Measurements from ENCODE around the gene TDRD10.

DNA sequence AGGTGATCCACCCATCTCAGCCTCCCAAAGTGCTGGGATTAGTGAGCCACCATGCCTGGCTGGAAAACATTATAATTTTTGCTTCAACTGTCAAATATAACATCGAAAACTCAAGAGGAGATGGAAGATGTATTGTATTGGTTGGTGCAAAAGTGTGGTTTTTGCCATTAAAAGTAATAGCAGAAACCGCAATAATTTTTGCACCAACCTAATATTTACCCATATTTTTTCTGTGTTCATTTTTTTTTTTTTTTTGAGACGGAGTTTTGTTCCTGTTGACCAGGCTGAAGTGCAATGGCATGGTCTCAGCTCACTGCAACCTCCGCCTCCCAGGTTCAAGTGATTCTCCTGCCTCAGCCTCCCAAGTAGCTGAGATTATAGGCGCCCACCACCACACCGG lies 27.3 kb downstream of the TDRD10 start:
- TF ChIP-seq, protein P1, sequence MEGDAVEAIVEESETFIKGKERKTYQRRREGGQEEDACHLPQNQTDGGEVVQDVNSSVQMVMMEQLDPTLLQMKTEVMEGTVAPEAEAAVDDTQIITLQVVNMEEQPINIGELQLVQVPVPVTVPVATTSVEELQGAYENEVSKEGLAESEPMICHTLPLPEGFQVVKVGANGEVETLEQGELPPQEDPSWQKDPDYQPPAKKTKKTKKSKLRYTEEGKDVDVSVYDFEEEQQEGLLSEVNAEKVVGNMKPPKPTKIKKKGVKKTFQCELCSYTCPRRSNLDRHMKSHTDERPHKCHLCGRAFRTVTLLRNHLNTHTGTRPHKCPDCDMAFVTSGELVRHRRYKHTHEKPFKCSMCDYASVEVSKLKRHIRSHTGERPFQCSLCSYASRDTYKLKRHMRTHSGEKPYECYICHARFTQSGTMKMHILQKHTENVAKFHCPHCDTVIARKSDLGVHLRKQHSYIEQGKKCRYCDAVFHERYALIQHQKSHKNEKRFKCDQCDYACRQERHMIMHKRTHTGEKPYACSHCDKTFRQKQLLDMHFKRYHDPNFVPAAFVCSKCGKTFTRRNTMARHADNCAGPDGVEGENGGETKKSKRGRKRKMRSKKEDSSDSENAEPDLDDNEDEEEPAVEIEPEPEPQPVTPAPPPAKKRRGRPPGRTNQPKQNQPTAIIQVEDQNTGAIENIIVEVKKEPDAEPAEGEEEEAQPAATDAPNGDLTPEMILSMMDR (IDR thresholded peaks at IDR 0.05 in 4 of 5, conservative IDR thresholded peaks at IDR 0.05 in 1 of 5) = no peak
- TF ChIP-seq POLR2A (IDR thresholded peaks at IDR 0.05) = no peak

Data from gastrocnemius medialis (tissue), 4 donors.